ENCODE data around the gene CCDC134. TPM values are rescaled to one million over a fixed set of nuclear protein-coding genes. Genes with fewer than 3 reads are reported as not detected.

The CCDC134 gene
- total and polyA plus RNA-seq, 2 experiments from 2014 or later, result 4.1 to 7.2 TPM

DNA sequence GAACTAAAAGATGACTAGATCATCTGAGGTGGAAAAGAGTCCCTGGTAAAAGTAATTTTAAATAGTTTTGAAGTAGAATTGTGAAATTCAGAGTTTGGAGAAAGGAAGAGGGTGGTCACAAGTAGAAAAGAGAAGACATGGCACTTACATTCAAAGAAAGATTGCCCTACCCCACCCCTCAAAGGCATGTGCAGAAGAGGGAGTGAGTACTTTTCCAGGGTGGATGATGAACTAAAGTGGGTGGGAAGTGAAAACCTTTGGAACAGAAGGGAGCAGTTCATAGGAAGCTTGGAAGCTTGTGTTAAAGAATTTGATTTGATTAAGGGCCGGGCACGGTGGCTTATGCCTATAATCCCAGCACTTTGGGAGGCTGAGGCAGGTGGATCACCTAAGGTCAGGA is 56.0 kb downstream of the CCDC134 start:
- TF ChIP-seq, protein P1, sequence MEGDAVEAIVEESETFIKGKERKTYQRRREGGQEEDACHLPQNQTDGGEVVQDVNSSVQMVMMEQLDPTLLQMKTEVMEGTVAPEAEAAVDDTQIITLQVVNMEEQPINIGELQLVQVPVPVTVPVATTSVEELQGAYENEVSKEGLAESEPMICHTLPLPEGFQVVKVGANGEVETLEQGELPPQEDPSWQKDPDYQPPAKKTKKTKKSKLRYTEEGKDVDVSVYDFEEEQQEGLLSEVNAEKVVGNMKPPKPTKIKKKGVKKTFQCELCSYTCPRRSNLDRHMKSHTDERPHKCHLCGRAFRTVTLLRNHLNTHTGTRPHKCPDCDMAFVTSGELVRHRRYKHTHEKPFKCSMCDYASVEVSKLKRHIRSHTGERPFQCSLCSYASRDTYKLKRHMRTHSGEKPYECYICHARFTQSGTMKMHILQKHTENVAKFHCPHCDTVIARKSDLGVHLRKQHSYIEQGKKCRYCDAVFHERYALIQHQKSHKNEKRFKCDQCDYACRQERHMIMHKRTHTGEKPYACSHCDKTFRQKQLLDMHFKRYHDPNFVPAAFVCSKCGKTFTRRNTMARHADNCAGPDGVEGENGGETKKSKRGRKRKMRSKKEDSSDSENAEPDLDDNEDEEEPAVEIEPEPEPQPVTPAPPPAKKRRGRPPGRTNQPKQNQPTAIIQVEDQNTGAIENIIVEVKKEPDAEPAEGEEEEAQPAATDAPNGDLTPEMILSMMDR (IDR thresholded peaks at IDR 0.05; ENCODE audit: poor library complexity), result no peak
- TF ChIP-seq EZH2phosphoT487 (IDR thresholded peaks at IDR 0.05; ENCODE audit: low read depth, severe bottlenecking, unreplicated experiment) (no peak), EZH2 (IDR thresholded peaks at IDR 0.05; ENCODE audit: borderline replicate concordance) (no peak)
- peak overlapping the region; percentile 79 for H3K27ac ChIP-seq
- H2AFZ ChIP-seq, result no peak overlapping the region
- H3K4me3 ChIP-seq, result no peak overlapping the region
- peaks cover 7% of the 10 kb centered on the region for H3K4me1 ChIP-seq (ENCODE audit: insufficient read depth)
- no peaks in the 10 kb centered on the region for H3K9me2 ChIP-seq (replicated peaks; ENCODE audit: insufficient read depth)
- H3K79me2 ChIP-seq, result peaks cover 100% of the 10 kb centered on the region
- 75% methylated on average over 2 of the region's 2 CpGs for WGBS (ENCODE audit: low lambda C conversion rate, missing lambda C conversion rate)
- peak overlapping the region; percentile 47 for H3K4me2 ChIP-seq
- DNase-seq (ENCODE audit: low spot score), result no peak
- no peaks in the 10 kb centered on the region for H3K27me3 ChIP-seq
- H4K20me1 ChIP-seq (ENCODE audit: insufficient read depth, poor library complexity, severe bottlenecking), result peaks cover 78% of the 10 kb centered on the region
- no peaks in the 10 kb centered on the region for H3K36me3 ChIP-seq (replicated peaks; ENCODE audit: insufficient read depth, low read depth)
- no peaks in the 10 kb centered on the region for H3K9me3 ChIP-seq (ENCODE audit: low read depth)

DNA sequence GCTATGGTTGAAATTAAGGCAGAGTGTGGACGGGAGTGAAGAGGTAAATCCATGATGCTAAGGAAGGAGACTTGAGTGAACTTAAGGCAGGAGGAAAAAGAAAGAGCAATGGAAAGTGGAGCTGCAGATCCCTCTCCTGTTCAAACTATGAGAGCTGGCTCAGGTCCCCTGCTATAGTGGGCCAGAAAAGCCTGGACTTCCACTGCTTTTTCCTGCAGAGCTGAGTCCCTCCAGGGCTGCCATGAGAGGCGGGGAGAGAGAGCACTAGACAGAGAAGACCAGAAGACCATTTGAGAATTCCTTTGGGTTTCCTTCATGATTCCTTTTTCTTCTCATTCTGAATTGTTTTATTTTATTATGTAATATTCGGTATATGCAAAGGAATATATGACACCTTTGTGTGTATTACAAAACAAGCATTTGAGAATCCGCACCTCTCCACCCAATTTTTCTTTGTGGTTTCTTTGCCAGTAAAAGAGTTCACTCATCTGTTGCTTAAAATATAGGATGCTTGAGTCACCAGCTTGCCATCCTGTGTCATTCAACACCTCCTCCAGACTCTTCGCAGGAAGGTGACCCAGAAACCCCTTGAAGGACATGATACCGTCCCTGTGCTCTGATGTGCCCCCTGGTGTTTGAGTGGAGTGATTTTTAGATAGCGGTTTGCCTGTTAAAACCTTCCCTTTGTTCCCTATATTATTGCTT is 56.8 kb downstream of the CCDC134 start:
- Histone ChIP-seq H4K20me1 (ENCODE audit: insufficient read depth, poor library complexity, severe bottlenecking) (peaks cover 82% of the 10 kb centered on the region), H3K4me1 (ENCODE audit: insufficient read depth) (peaks cover 14% of the 10 kb centered on the region), H3K27me3 (no peaks in the 10 kb centered on the region), H3K9me3 (ENCODE audit: low read depth) (no peaks in the 10 kb centered on the region), H3K4me2 (no peak overlapping the region), H2AFZ (no peak overlapping the region), H3K27ac (peak overlapping the region; percentile 79), H3K9me2 (replicated peaks; ENCODE audit: insufficient read depth) (no peaks in the 10 kb centered on the region), H3K79me2 (peaks cover 96% of the 10 kb centered on the region), H3K36me3 (replicated peaks; ENCODE audit: insufficient read depth, low read depth) (no peaks in the 10 kb centered on the region), H3K4me3 (no peak overlapping the region)
- WGBS (ENCODE audit: low lambda C conversion rate, missing lambda C conversion rate), result 71% methylated on average over 7 of the region's 7 CpGs
- TF ChIP-seq EZH2phosphoT487 (IDR thresholded peaks at IDR 0.05; ENCODE audit: low read depth, severe bottlenecking, unreplicated experiment) (no peak), EZH2 (IDR thresholded peaks at IDR 0.05; ENCODE audit: borderline replicate concordance) (no peak)
- TF ChIP-seq, protein P1 (IDR thresholded peaks at IDR 0.05; ENCODE audit: poor library complexity), result peak; percentile 47
- DNase-seq (ENCODE audit: low spot score), result peak; percentile 47

DNA sequence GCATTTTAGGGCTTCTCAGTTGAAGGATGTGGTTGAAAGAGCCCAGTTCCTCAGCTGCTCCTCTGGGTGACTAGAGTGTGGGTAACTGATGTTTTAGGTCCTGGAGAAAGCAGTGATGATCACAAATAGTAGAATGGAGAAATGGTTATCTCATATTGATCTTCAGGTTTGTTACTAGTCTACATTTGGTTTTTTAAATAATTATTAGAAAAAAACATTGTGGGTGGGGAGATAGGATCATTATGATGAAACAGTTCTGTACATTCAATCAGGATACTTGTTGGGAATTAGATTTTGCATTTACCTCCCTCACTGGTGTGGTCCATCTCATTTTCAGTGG is 57.4 kb downstream of the CCDC134 start:
- H3K9me2 ChIP-seq (replicated peaks; ENCODE audit: insufficient read depth), result no peaks in the 10 kb centered on the region
- DNase-seq (ENCODE audit: low spot score), result no peak
- peaks cover 20% of the 10 kb centered on the region for H3K4me1 ChIP-seq (ENCODE audit: insufficient read depth)
- peaks cover 96% of the 10 kb centered on the region for H3K79me2 ChIP-seq
- H3K27ac ChIP-seq, result peak overlapping the region; percentile 79
- no peak overlapping the region for H3K4me2 ChIP-seq
- H4K20me1 ChIP-seq (ENCODE audit: insufficient read depth, poor library complexity, severe bottlenecking), result peaks cover 86% of the 10 kb centered on the region
- no peak overlapping the region for H2AFZ ChIP-seq
- no peaks in the 10 kb centered on the region for H3K27me3 ChIP-seq
- TF ChIP-seq EZH2 (IDR thresholded peaks at IDR 0.05; ENCODE audit: borderline replicate concordance) (no peak), EZH2phosphoT487 (IDR thresholded peaks at IDR 0.05; ENCODE audit: low read depth, severe bottlenecking, unreplicated experiment) (no peak)
- TF ChIP-seq, protein P1 (IDR thresholded peaks at IDR 0.05; ENCODE audit: poor library complexity), result no peak
- no peaks in the 10 kb centered on the region for H3K36me3 ChIP-seq (replicated peaks; ENCODE audit: insufficient read depth, low read depth)
- H3K9me3 ChIP-seq (ENCODE audit: low read depth), result no peaks in the 10 kb centered on the region
- H3K4me3 ChIP-seq, result no peak overlapping the region

Measured in hepatocyte (in vitro differentiated cells).